ENCODE data around the gene ZNF682.
"Not testable (repeated sequence)": the region's sequence is repeated elsewhere in the genome, so short reads cannot be mapped to it uniquely, and the experiment has no call there.

DNA sequence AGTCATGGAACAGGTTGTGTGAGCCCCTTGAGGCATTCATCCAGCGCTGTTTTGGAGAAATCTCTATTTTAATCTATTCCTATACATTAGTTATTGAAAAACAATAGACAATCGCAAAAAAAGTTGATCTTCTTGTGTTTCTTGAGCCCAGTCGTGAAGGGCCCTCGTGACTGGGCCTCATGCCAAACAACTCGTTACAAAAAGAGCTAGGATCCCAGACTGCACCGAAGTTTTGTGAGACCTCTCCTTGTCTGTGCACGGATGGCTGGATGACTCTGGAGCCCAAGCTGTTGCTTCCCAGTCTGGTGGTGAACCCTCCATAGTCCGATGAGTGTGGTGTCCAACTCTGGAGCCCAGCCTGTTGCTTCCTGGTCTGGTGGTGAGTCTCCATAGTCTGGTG, 81.5 kb downstream of the ZNF682 start:
- TF ChIP-seq, protein P1, sequence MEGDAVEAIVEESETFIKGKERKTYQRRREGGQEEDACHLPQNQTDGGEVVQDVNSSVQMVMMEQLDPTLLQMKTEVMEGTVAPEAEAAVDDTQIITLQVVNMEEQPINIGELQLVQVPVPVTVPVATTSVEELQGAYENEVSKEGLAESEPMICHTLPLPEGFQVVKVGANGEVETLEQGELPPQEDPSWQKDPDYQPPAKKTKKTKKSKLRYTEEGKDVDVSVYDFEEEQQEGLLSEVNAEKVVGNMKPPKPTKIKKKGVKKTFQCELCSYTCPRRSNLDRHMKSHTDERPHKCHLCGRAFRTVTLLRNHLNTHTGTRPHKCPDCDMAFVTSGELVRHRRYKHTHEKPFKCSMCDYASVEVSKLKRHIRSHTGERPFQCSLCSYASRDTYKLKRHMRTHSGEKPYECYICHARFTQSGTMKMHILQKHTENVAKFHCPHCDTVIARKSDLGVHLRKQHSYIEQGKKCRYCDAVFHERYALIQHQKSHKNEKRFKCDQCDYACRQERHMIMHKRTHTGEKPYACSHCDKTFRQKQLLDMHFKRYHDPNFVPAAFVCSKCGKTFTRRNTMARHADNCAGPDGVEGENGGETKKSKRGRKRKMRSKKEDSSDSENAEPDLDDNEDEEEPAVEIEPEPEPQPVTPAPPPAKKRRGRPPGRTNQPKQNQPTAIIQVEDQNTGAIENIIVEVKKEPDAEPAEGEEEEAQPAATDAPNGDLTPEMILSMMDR (IDR thresholded peaks at IDR 0.05): not testable (repeated sequence)
- not testable (repeated sequence) for TF ChIP-seq POLR2A (IDR thresholded peaks at IDR 0.05)

All from right lobe of liver (tissue), 4 donors.